Astrocyte (in vitro differentiated cells and primary cell): ENCODE data around the gene TNFRSF1B. TPM values are rescaled to one million over a fixed set of nuclear protein-coding genes. Genes with fewer than 3 reads are reported as not detected.

Experiments
- DNase-seq: peaks from one replicate; pipeline ENCODE4 v3.0.0-alpha.2; 2010; ENCODE audit warnings: low read depth
- FAIRE-seq: peaks from 2 replicates; lab custom pipeline; 2011; peaks lifted over from hg19 to GRCh38; lab: Jason Lieb, UNC
- H2AFZ ChIP-seq: 2 replicates; pipeline ENCODE4 v1.6.0; 2012; ENCODE audit warnings: low read depth, low read length, inconsistent platforms
- H3K27ac ChIP-seq: 2 replicates; pipeline ENCODE4 v1.5.1; 2011; ENCODE audit warnings: low read depth, low read length, inconsistent platforms
- H3K27me3 ChIP-seq: 2 replicates; pipeline ENCODE4 v1.6.0; 2011; ENCODE audit warnings: low read length, inconsistent platforms; ENCODE audit not compliant: insufficient read depth
- H3K36me3 ChIP-seq: 2 replicates; pipeline ENCODE4 v1.5.1; 2011; ENCODE audit warnings: low read length, inconsistent platforms; ENCODE audit not compliant: insufficient read depth
- H3K4me1 ChIP-seq: 2 replicates; pipeline ENCODE4 v1.5.1; 2011; ENCODE audit warnings: low read length, inconsistent platforms; ENCODE audit not compliant: insufficient read depth
- H3K4me2 ChIP-seq: 2 replicates; pipeline ENCODE4 v1.6.0; 2012; ENCODE audit warnings: low read length, inconsistent platforms
- H3K4me3 ChIP-seq: 2 replicates; pipeline ENCODE4 v1.5.1; 2011; ENCODE audit warnings: low read depth, mild to moderate bottlenecking, low read length, inconsistent platforms; ENCODE audit not compliant: insufficient read depth
- H3K79me2 ChIP-seq: 2 replicates; pipeline ENCODE4 v1.6.0; 2012; ENCODE audit warnings: mild to moderate bottlenecking, low read length, inconsistent platforms; ENCODE audit not compliant: insufficient read depth
- H3K9ac ChIP-seq: 2 replicates; pipeline ENCODE4 v1.6.0; 2012; ENCODE audit warnings: mild to moderate bottlenecking, low read length, inconsistent platforms
- H3K9me3 ChIP-seq: 2 replicates; pipeline ENCODE4 v1.5.1; 2012; ENCODE audit warnings: low read depth, mild to moderate bottlenecking, low read length, inconsistent platforms; ENCODE audit not compliant: insufficient read depth
- H4K20me1 ChIP-seq: 2 replicates; pipeline ENCODE4 v1.6.0; 2012; ENCODE audit warnings: low read length, inconsistent platforms; ENCODE audit not compliant: insufficient read depth
- H3K27ac Mint-ChIP-seq: one replicate; pipeline ENCODE4 v1.8.0; 2021; ENCODE audit warnings: mild to moderate bottlenecking, mixed read lengths; ENCODE audit not compliant: unreplicated experiment
- H3K27me3 Mint-ChIP-seq: one replicate; pipeline ENCODE4 v1.8.0; 2021; ENCODE audit warnings: low read depth, mixed read lengths; ENCODE audit not compliant: unreplicated experiment
- H3K36me3 Mint-ChIP-seq: one replicate; pipeline ENCODE4 v1.8.0; 2021; ENCODE audit warnings: low read depth, mixed read lengths; ENCODE audit not compliant: unreplicated experiment
- H3K4me1 Mint-ChIP-seq: one replicate; pipeline ENCODE4 v1.8.0; 2021; ENCODE audit warnings: low read depth, mixed read lengths; ENCODE audit not compliant: unreplicated experiment
- H3K4me3 Mint-ChIP-seq: one replicate; pipeline ENCODE4 v1.8.0; 2021; ENCODE audit warnings: mild to moderate bottlenecking, moderate library complexity, mixed read lengths; ENCODE audit not compliant: unreplicated experiment
- H3K9me3 Mint-ChIP-seq: one replicate; pipeline ENCODE4 v1.8.0; 2021; ENCODE audit warnings: mild to moderate bottlenecking, mixed read lengths; ENCODE audit not compliant: unreplicated experiment
- CTCF ChIP-seq: IDR thresholded peaks from 2 replicates; pipeline ENCODE4 v1.5.1; 2011; ENCODE audit warnings: low read depth, mild to moderate bottlenecking, inconsistent platforms, low read length, moderate library complexity; ENCODE audit not compliant: insufficient read depth
- EZH2 ChIP-seq: IDR thresholded peaks from 2 replicates; pipeline ENCODE4 v1.6.1; 2012; ENCODE audit warnings: mild to moderate bottlenecking, low read length, inconsistent platforms; ENCODE audit not compliant: insufficient read depth
- total RNA-seq: library from RNA; stranded (reverse); gene quantifications from 2 replicates; pipeline ENCODE4 v1.2.1, GENCODE V29; 2021

TNFRSF1B gene
- total RNA-seq, 1 donor from 2014 or later = 0.09 TPM

DNA sequence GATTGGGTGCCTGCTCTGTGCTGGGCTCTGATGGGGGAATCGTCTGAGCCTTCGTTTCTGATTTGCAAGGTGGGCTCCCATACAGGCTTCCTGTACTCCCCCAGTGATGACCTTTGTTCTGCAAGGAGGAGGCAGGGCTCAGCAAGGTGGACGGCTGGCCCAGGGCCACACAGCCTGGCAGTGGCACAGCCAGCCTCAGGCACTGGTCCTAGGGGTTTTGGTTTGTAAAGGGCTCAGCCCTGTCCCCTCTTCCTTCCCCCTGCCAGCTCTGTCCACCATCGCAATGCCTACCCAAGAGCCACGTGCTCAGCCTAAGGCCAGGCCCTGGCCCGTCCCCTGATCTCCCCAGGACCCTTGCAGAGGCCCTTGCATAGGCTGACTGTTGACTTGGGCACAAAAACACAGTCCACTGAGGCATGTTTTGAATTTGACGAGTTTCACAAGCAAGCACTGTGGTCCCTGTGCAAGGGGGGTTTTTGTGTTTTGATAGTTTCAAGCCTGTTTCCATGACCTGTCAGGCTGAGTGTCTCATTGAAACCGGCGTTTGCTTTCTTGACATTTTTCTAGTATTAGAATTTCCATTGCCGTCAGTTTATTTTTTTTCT is 39.5 kb upstream of the TNFRSF1B start:
- TF ChIP-seq EZH2 (no peak), CTCF (no peak)
- H3K36me3 ChIP-seq = no peaks in the 10 kb centered on the region
- no peaks in the 10 kb centered on the region for H4K20me1 ChIP-seq
- H3K4me2 ChIP-seq = no peak overlapping the region
- H3K9ac ChIP-seq = no peak overlapping the region
- Mint-ChIP-seq H3K27me3 (peaks cover 50% of the 10 kb centered on the region), H3K4me1 (no peaks in the 10 kb centered on the region), H3K9me3 (no peaks in the 10 kb centered on the region), H3K4me3 (no peak overlapping the region), H3K36me3 (no peaks in the 10 kb centered on the region), H3K27ac (no peak overlapping the region)
- H3K4me1 ChIP-seq = no peaks in the 10 kb centered on the region
- no peak overlapping the region for H3K27ac ChIP-seq
- DNase-seq (no peak), FAIRE-seq (no peak)
- H3K79me2 ChIP-seq = no peaks in the 10 kb centered on the region
- H3K9me3 ChIP-seq = no peaks in the 10 kb centered on the region
- H2AFZ ChIP-seq = no peak overlapping the region
- H3K4me3 ChIP-seq = no peak overlapping the region
- peaks cover 6% of the 10 kb centered on the region for H3K27me3 ChIP-seq

DNA sequence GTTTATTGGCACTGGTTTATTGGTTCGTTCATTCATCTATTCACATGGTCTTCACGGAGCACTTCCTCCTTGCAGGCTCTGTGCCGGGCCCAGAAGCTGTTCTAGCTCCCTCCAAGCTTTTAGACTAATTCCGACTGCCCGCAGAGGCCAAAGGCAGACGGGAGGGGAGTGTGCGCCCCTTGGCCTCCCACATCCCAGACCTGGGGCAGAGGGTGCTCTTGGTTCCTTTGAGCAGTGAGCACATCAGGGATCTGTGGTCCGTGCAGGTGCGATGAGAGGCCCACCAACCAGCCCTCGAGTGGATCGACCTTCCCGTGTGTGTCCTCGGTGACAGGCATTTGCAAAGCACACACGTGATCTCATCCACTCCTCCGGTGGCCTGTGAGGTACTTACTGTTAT is 38.7 kb upstream of the TNFRSF1B start:
- H3K27me3 Mint-ChIP-seq = peaks cover 54% of the 10 kb centered on the region
- no peak overlapping the region for H2AFZ ChIP-seq
- no peaks in the 10 kb centered on the region for H3K79me2 ChIP-seq
- H3K4me3 Mint-ChIP-seq = no peak overlapping the region
- no peak overlapping the region for H3K4me2 ChIP-seq
- DNase-seq (no peak), FAIRE-seq (no peak)
- no peaks in the 10 kb centered on the region for H3K4me1 Mint-ChIP-seq
- H3K9ac ChIP-seq = no peak overlapping the region
- H3K4me3 ChIP-seq = no peak overlapping the region
- H3K4me1 ChIP-seq = peaks cover 5% of the 10 kb centered on the region
- H4K20me1 ChIP-seq = no peaks in the 10 kb centered on the region
- H3K9me3 Mint-ChIP-seq = no peaks in the 10 kb centered on the region
- no peak overlapping the region for H3K27ac Mint-ChIP-seq
- TF ChIP-seq CTCF = no peak
- TF ChIP-seq EZH2 = no peak
- H3K9me3 ChIP-seq = no peaks in the 10 kb centered on the region
- no peaks in the 10 kb centered on the region for H3K36me3 Mint-ChIP-seq
- H3K27me3 ChIP-seq = peaks cover 6% of the 10 kb centered on the region
- no peak overlapping the region for H3K27ac ChIP-seq
- H3K36me3 ChIP-seq = no peaks in the 10 kb centered on the region

GRCh38 chr1:12129624-12130023 is 37.2 kb upstream of the TNFRSF1B start:
- Mint-ChIP-seq H3K27ac (no peak overlapping the region), H3K9me3 (no peaks in the 10 kb centered on the region), H3K4me1 (no peaks in the 10 kb centered on the region), H3K4me3 (no peak overlapping the region), H3K27me3 (peaks cover 53% of the 10 kb centered on the region), H3K36me3 (no peaks in the 10 kb centered on the region)
- Histone ChIP-seq H3K9ac (no peak overlapping the region), H4K20me1 (no peaks in the 10 kb centered on the region), H3K36me3 (no peaks in the 10 kb centered on the region), H3K79me2 (no peaks in the 10 kb centered on the region), H3K4me2 (no peak overlapping the region), H3K9me3 (no peaks in the 10 kb centered on the region), H3K27me3 (peaks cover 2% of the 10 kb centered on the region), H3K4me3 (no peak overlapping the region), H2AFZ (no peak overlapping the region), H3K4me1 (peaks cover 5% of the 10 kb centered on the region), H3K27ac (no peak overlapping the region)
- DNase-seq = no peak
- no peak for FAIRE-seq
- TF ChIP-seq CTCF = no peak
- TF ChIP-seq EZH2 = no peak
